Smooth muscle cell (in vitro differentiated cells): ENCODE data around the gene L3MBTL4. TPM values are rescaled to one million over a fixed set of nuclear protein-coding genes. Genes with fewer than 3 reads are reported as not detected.

Experiments used
- DNase-seq: peaks from one replicate; lab custom pipeline; 2025; ENCODE audit not compliant: unreplicated experiment; lab: John Stamatoyannopoulos, UW
- H2AFZ ChIP-seq: fragments of 200-600 bp; sonication (generic); 2 replicates; pipeline ENCODE4 v1.6.0; 2016; ENCODE audit warnings: antibody characterized with exemption, low read depth, mild to moderate bottlenecking
- H3F3A ChIP-seq: fragments of 200-600 bp; sonication (generic); 2 replicates; pipeline ENCODE4 v1.6.0; 2017; ENCODE audit warnings: antibody characterized with exemption, low read depth
- H3K27ac ChIP-seq: fragments of 200-600 bp; sonication (generic); 2 replicates; pipeline ENCODE4 v1.5.1; 2016; ENCODE audit warnings: low read depth, mild to moderate bottlenecking
- H3K27me3 ChIP-seq: fragments of 200-600 bp; sonication (generic); 2 replicates; pipeline ENCODE4 v1.6.1; 2016; ENCODE audit warnings: low read depth, mild to moderate bottlenecking
- H3K36me3 ChIP-seq: fragments of 200-600 bp; sonication (generic); 2 replicates; pipeline ENCODE4 v1.5.1; 2016; ENCODE audit warnings: low read depth
- H3K4me1 ChIP-seq: fragments of 200-600 bp; sonication (generic); 2 replicates; pipeline ENCODE4 v1.5.1; 2016; ENCODE audit warnings: low read depth
- H3K4me2 ChIP-seq: fragments of 200-600 bp; sonication (generic); 2 replicates; pipeline ENCODE4 v1.6.0; 2016; ENCODE audit warnings: mild to moderate bottlenecking
- H3K4me3 ChIP-seq: fragments of 200-600 bp; sonication (generic); 2 replicates; pipeline ENCODE4 v1.5.1; 2016; ENCODE audit warnings: mild to moderate bottlenecking
- H3K79me2 ChIP-seq: fragments of 200-600 bp; sonication (generic); 2 replicates; pipeline ENCODE4 v1.6.0; 2016; ENCODE audit warnings: low read depth, mild to moderate bottlenecking
- H3K9ac ChIP-seq: fragments of 200-600 bp; sonication (generic); 2 replicates; pipeline ENCODE4 v1.6.0; 2016; ENCODE audit warnings: low read depth
- H3K9me3 ChIP-seq: fragments of 200-600 bp; sonication (generic); replicated peaks from 2 replicates; pipeline ENCODE4 v1.5.1; 2016; ENCODE audit warnings: low read depth
- H4K20me1 ChIP-seq: fragments of 200-600 bp; sonication (generic); 2 replicates; pipeline ENCODE4 v1.6.0; 2016; ENCODE audit warnings: low read depth
- WGBS: methylation state at CpG from one replicate; pipeline ENCODE4 v1.1.7; 2016; ENCODE audit warnings: low lambda C conversion rate; 5-methylcytosine and 5-hydroxymethylcytosine counted together
- polyA plus RNA-seq: library from polyadenylated mRNA; unstranded; fragments of >200 nt; fragmentation: Nextera tagmentation; extraction: Ambion mirVana; gene quantifications from 2 replicates; pipeline ENCODE4 v1.2.1, GENCODE V29; 2016
- total RNA-seq: library from RNA; depleted of rRNA; stranded (reverse); fragments of >200 nt; gene quantifications from 2 replicates; pipeline ENCODE4 v1.2.3, GENCODE V29; 2014
- TF ChIP-seq, protein P1 (sequence below): fragments of 200-600 bp; sonication (generic); IDR thresholded peaks from 2 replicates; pipeline ENCODE4 v1.5.1; 2017; ENCODE audit warnings: borderline replicate concordance, mild to moderate bottlenecking, antibody characterized with exemption; ENCODE audit not compliant: insufficient read depth, poor library complexity, severe bottlenecking

L3MBTL4 gene
- total and polyA plus RNA-seq, 2 experiments from 2014 or later: 3.4 TPM; not detected in 1

- no peak overlapping the region for H3K4me2 ChIP-seq
- H3K36me3 ChIP-seq: no peaks in the 10 kb centered on the region
- H3K27ac ChIP-seq: no peak overlapping the region
- no peaks in the 10 kb centered on the region for H3K4me1 ChIP-seq
- H3K27me3 ChIP-seq: peaks cover 51% of the 10 kb centered on the region
- H2AFZ ChIP-seq: no peak overlapping the region
- no peaks in the 10 kb centered on the region for H4K20me1 ChIP-seq
- no peaks in the 10 kb centered on the region for H3K9me3 ChIP-seq
- TF ChIP-seq, protein P1, sequence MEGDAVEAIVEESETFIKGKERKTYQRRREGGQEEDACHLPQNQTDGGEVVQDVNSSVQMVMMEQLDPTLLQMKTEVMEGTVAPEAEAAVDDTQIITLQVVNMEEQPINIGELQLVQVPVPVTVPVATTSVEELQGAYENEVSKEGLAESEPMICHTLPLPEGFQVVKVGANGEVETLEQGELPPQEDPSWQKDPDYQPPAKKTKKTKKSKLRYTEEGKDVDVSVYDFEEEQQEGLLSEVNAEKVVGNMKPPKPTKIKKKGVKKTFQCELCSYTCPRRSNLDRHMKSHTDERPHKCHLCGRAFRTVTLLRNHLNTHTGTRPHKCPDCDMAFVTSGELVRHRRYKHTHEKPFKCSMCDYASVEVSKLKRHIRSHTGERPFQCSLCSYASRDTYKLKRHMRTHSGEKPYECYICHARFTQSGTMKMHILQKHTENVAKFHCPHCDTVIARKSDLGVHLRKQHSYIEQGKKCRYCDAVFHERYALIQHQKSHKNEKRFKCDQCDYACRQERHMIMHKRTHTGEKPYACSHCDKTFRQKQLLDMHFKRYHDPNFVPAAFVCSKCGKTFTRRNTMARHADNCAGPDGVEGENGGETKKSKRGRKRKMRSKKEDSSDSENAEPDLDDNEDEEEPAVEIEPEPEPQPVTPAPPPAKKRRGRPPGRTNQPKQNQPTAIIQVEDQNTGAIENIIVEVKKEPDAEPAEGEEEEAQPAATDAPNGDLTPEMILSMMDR: no peak
- H3K4me3 ChIP-seq: no peak overlapping the region
- H3K9ac ChIP-seq: no peak overlapping the region
- H3F3A ChIP-seq: no peaks in the 10 kb centered on the region
- no peaks in the 10 kb centered on the region for H3K79me2 ChIP-seq
- WGBS: 88% methylated on average over 6 of the region's 6 CpGs
- no peak for DNase-seq
Observed at GRCh38 chr18:6107794-6108193, 306.9 kb downstream of the L3MBTL4 start.

DNA sequence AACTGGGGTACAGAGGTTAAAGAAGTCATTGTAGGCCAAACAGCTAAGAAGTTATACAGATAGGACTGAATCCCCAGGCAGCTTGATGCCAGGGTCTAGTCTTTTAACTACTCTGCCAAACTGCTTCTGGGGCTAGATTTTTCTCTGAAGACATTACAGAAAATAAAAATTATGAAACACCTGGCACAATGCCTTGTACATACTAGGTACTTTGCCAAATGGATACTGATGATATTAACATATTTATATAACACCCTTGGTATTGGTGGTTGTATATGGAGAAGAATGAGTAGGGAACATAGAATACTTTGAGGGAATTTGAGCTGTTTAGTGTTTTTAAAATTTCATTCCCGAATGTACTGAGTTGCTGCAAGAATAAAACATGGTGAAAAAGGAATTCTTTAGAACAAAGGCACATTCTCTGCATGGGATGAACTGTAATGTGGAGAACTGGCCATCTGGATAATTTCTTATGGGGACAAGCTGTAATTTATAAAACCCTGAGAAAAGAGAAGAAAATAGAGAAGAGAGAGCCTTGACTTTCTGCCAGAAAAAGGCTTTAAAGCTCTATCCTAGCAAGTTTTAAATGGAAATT, 308.5 kb downstream of the L3MBTL4 start:
- Histone ChIP-seq H4K20me1 (no peaks in the 10 kb centered on the region), H3K4me2 (no peak overlapping the region), H3K4me1 (no peaks in the 10 kb centered on the region), H3K79me2 (no peaks in the 10 kb centered on the region), H3K36me3 (no peaks in the 10 kb centered on the region), H2AFZ (no peak overlapping the region), H3F3A (no peaks in the 10 kb centered on the region), H3K4me3 (no peak overlapping the region), H3K27me3 (peaks cover 60% of the 10 kb centered on the region), H3K9ac (no peak overlapping the region), H3K9me3 (no peaks in the 10 kb centered on the region), H3K27ac (no peak overlapping the region)
- TF ChIP-seq, protein P1: no peak
- 84% methylated on average over 1 of the region's 1 CpG for WGBS
- DNase-seq: no peak

DNA sequence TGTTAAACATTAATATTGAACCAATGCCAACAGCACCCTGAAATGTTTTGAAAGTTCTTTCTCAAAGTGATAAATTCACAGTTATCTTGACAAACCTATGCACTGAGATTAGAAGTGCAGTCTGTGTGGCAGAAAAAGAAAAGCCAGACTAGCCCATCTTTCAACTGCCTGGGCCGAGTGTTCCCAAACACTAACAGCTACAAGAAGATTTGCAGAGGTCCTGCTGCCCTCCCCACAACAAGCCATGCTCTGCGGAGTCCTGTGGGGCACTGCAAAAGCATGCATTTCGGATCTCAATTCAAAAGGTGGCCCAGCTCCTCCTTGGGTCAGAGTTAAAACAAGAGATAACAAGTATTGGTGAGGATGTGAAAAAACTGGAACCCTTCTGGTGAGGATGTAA, 311.0 kb downstream of the L3MBTL4 start:
- Histone ChIP-seq H3K4me1 (no peaks in the 10 kb centered on the region), H4K20me1 (no peaks in the 10 kb centered on the region), H3F3A (no peaks in the 10 kb centered on the region), H3K36me3 (no peaks in the 10 kb centered on the region), H3K27ac (no peak overlapping the region), H3K9me3 (no peaks in the 10 kb centered on the region), H3K27me3 (peaks cover 58% of the 10 kb centered on the region), H3K79me2 (no peaks in the 10 kb centered on the region), H2AFZ (no peak overlapping the region), H3K4me2 (no peak overlapping the region), H3K9ac (no peak overlapping the region), H3K4me3 (no peak overlapping the region)
- no peak for DNase-seq
- WGBS: 70% methylated on average over 3 of the region's 3 CpGs
- TF ChIP-seq, protein P1: no peak

GRCh38 chr18:6096730-6097129, 318.0 kb downstream of the L3MBTL4 start:
- no peak overlapping the region for H3K27ac ChIP-seq
- no peaks in the 10 kb centered on the region for H3K79me2 ChIP-seq
- TF ChIP-seq, protein P1: no peak
- H3K4me3 ChIP-seq: no peak overlapping the region
- H2AFZ ChIP-seq: no peak overlapping the region
- no peaks in the 10 kb centered on the region for H3K4me1 ChIP-seq
- H4K20me1 ChIP-seq: no peaks in the 10 kb centered on the region
- H3K9me3 ChIP-seq: no peaks in the 10 kb centered on the region
- no peaks in the 10 kb centered on the region for H3K36me3 ChIP-seq
- no peak overlapping the region for H3K9ac ChIP-seq
- no peak for DNase-seq
- no peak overlapping the region for H3K4me2 ChIP-seq
- no peaks in the 10 kb centered on the region for H3F3A ChIP-seq
- H3K27me3 ChIP-seq: peaks cover 24% of the 10 kb centered on the region
